AG09319 (cell line): ENCODE data around the gene TTC17.
A peak's percentile ranks its signal among the peaks of the same experiment; 100 is the strongest.

Source experiments
- DNase-seq: peaks from one replicate; pipeline ENCODE4 v3.0.0-alpha.2; 2010; ENCODE audit warnings: low read depth; ENCODE audit errors: extremely low read depth
- TF ChIP-seq, protein P1 (sequence below): IDR thresholded peaks from 2 replicates; pipeline ENCODE4 v1.5.1; 2011; ENCODE audit warnings: low read depth, mild to moderate bottlenecking, inconsistent platforms, low read length, moderate library complexity

Gene TTC17

DNA sequence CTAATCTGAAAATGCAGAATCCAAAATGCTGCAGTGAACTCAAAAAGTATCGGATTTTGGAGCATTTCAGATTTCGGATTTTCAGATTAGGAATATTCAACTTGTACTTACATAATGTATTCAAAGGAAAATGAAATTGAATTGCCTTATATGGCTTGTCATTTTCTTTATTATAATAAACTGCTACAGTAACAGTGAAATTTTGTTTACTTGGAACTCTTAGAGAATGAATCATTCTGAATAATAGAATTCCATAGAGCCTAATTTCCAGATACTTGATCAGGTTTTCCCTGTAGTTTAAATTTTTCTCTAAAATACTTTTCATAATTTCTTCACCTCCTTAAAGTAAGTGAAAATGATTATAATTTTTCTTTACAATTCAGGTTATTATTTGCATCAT, 17.3 kb downstream of the TTC17 start:
- DNase-seq: no peak
- TF ChIP-seq, protein P1, sequence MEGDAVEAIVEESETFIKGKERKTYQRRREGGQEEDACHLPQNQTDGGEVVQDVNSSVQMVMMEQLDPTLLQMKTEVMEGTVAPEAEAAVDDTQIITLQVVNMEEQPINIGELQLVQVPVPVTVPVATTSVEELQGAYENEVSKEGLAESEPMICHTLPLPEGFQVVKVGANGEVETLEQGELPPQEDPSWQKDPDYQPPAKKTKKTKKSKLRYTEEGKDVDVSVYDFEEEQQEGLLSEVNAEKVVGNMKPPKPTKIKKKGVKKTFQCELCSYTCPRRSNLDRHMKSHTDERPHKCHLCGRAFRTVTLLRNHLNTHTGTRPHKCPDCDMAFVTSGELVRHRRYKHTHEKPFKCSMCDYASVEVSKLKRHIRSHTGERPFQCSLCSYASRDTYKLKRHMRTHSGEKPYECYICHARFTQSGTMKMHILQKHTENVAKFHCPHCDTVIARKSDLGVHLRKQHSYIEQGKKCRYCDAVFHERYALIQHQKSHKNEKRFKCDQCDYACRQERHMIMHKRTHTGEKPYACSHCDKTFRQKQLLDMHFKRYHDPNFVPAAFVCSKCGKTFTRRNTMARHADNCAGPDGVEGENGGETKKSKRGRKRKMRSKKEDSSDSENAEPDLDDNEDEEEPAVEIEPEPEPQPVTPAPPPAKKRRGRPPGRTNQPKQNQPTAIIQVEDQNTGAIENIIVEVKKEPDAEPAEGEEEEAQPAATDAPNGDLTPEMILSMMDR: no peak

DNA sequence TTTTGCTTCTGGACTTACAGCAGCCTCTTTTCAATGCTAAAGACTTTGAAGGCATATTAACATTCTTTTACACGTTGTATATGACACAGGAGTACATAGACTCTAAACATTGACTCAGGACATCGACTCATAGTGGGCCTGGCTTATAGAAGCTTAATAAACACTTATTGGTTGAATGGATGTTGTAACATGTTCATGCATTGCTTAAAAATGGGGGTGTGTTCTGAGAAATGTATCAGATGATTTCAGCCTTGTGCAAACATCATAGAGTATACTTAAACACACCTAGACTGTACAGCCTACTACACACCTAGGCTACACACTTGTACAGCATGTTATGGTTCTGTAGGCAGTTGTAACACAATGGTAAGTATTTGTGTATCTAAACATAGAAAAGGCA, 17.9 kb downstream of the TTC17 start:
- peak; percentile 12 for DNase-seq
- TF ChIP-seq, protein P1: no peak

DNA sequence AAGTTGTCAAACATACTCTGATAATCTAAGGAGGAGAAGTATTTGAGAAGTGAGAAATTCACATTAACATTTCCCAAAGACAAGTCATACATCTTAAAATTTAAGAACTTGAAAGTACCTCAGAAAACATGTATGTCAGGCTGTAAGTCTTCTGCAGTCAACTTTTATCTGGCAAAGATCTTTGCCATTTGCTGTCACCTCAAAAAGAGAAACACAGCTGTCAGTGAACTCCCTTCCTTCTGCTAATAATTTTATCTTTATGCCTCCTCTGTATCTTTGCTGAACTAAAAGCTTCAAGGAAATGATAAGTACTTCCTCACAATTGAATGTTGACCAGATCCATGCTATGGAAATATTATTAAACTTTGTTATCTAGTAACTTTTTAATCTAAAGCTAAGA, 18.7 kb downstream of the TTC17 start:
- DNase-seq: no peak
- TF ChIP-seq, protein P1: no peak

DNA sequence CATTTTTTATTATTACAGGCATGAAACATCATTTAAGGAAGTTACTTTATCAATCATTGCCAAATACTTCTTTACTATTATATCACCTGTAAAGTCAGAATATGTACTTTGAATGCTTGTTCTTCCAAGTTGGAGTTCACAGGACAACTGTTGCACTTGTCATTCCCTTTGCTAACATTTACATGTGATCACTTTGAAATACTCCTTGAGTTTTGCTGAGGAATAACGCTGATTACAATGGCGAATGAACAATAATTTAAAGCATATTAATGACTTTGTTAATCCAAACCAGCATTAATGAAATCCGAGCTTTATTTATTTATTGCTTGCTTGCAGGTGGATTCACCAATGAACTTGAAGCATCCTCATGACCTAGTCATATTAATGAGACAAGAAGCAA, 20.2 kb downstream of the TTC17 start:
- TF ChIP-seq, protein P1: no peak

DNA sequence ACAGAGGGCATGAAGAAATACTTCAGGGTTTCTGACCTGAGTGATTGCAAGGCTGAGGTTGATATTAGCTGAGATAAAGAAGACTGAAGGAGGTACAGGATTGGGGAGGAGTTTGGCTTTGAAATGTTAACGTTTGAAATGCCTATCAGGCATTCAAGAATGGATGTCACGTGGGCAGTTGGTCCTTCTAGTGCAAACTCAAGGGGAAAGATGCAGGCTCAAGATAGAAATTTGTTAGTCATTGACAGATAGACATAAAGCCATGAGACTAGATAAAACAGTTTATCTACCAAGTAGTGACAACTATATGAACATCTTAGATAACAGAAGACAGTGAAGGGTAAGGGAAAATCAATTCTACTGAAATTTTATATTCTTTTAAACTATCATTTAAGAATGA, 23.1 kb downstream of the TTC17 start:
- DNase-seq: no peak
- TF ChIP-seq, protein P1: no peak

More for the DNA sequence above, 20.2 kb downstream of the TTC17 start:
- DNase-seq: no peak

DNA sequence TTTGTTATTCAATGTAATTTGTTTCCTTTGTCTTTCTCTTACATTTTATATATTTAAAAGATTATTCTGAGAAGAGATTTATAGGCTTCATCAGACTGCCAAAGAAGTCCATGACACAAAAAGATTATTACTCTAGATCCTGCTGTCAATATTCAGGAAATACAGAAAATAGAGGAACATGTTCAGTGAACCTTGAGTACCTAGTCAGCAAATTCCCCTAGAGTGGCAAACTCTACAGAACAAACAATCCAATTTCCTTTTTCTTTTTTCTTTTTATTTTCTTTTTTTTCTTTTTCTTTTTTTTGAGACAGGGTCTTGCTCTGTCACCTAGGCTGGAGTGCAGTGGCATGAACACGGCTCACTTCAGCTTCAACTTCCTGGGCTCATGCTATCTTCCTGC, 23.9 kb downstream of the TTC17 start:
- TF ChIP-seq, protein P1: no peak

DNA sequence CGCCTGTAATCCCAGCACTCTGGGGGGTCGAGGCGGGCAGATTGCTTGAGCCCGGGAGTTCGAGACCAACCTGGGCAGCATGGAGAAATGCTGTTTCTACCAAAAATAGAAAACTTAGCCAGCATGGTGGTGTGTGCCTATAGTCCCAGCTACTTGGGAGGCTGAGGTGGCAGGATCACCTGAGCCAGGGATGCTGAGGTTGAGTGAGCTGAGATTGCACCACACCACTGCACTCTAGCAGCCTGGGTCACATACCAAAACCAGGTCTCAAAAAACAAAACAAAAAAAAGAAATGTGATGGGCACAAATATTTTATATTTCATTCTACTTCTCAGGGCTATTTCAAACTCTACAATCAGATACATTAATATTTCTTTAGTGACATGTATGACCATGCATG, 25.7 kb downstream of the TTC17 start:
- TF ChIP-seq, protein P1: no peak
- no peak for DNase-seq

More for the DNA sequence above, 23.9 kb downstream of the TTC17 start:
- no peak for DNase-seq
